ENCODE data around the gene SP2.

The SP2 gene

GRCh38 chr17:47949946-47950345 lies 53.9 kb downstream of the SP2 start:
- H3K4me3 ChIP-seq (ENCODE audit: low read length) = no peak overlapping the region
- DNase-seq (ENCODE audit: low read depth) = no peak

GRCh38 chr17:47950448-47950847 lies 54.4 kb downstream of the SP2 start:
- no peak overlapping the region for H3K4me3 ChIP-seq (ENCODE audit: low read length)
- no peak for TF ChIP-seq CTCF (conservative IDR thresholded peaks at IDR 0.05; ENCODE audit: low read length)

More at GRCh38 chr17:47949946-47950345, 53.9 kb downstream of the SP2 start:
- no peak for TF ChIP-seq CTCF (conservative IDR thresholded peaks at IDR 0.05; ENCODE audit: low read length)

GRCh38 chr17:47952171-47953021 lies 56.4 kb downstream of the SP2 start:
- no peak overlapping the region for H3K4me3 ChIP-seq (ENCODE audit: low read length)
- DNase-seq (ENCODE audit: low read depth) = no peak
- TF ChIP-seq CTCF (conservative IDR thresholded peaks at IDR 0.05; ENCODE audit: low read length) = no peak

More at GRCh38 chr17:47950448-47950847, 54.4 kb downstream of the SP2 start:
- no peak for DNase-seq (ENCODE audit: low read depth)

GRCh38 chr17:47953909-47954308 lies 57.9 kb downstream of the SP2 start:
- no peak overlapping the region for H3K4me3 ChIP-seq (ENCODE audit: low read length)
- no peak for DNase-seq (ENCODE audit: low read depth)
- no peak for TF ChIP-seq CTCF (conservative IDR thresholded peaks at IDR 0.05; ENCODE audit: low read length)

- no peak overlapping the region for H3K4me3 ChIP-seq (ENCODE audit: low read length)
- TF ChIP-seq CTCF (conservative IDR thresholded peaks at IDR 0.05; ENCODE audit: low read length) = no peak
- DNase-seq (ENCODE audit: low read depth) = no peak
These were observed 59.7 kb downstream of the SP2 start for GRCh38 chr17:47955497-47956461.

- TF ChIP-seq CTCF (conservative IDR thresholded peaks at IDR 0.05; ENCODE audit: low read length) = no peak
- no peak for DNase-seq (ENCODE audit: low read depth)
- H3K4me3 ChIP-seq (ENCODE audit: low read length) = no peak overlapping the region
These were observed 61.0 kb downstream of the SP2 start for GRCh38 chr17:47956791-47957590.
